ENCODE data around the gene FLNC. TPM values are rescaled to one million over a fixed set of nuclear protein-coding genes. Genes with fewer than 3 reads are reported as not detected.

FLNC gene
- total RNA-seq, 1 experiment from 2014 or later: 8.0 TPM

DNA sequence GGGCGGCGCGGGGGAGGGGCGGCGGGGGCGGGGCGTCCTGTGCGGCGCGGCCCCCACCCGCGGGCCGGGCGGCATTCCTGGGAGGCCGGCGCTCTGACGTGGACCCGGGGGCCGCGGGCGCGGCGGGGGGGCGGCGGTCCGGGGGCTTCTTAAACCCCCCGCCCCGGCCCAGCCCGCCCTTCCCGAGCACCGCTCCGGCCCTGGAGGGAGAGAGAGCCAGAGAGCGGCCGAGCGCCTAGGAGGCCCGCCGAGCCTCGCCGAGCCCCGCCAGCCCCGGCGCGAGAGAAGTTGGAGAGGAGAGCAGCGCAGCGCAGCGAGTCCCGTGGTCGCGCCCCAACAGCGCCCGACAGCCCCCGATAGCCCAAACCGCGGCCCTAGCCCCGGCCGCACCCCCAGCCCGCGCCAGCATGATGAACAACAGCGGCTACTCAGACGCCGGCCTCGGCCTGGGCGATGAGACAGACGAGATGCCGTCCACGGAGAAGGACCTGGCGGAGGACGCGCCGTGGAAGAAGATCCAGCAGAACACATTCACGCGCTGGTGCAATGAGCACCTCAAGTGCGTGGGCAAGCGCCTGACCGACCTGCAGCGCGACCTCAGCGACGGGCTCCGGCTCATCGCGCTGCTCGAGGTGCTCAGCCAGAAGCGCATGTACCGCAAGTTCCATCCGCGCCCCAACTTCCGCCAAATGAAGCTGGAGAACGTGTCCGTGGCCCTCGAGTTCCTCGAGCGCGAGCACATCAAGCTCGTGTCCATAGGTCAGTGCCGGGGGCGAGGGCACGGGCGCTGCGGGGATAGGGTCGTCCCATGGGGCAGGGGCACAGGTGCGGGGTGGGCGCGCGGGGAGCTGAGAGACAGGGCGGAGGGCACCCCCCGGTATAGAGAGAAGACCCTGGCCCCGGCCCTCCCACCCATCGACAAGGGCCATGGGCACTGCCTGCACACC is at the start of gene FLNC (continued):
- TF ChIP-seq ZNF219 (CRISPR knock-in tag; IDR thresholded peaks at IDR 0.05; ENCODE audit: borderline replicate concordance) (no peak), ZNF512 (CRISPR knock-in tag; IDR thresholded peaks at IDR 0.05; ENCODE audit: borderline replicate concordance) (no peak), RELA (CRISPR knock-in tag; IDR thresholded peaks at IDR 0.05; ENCODE audit: borderline replicate concordance) (no peak), ZNF423 (CRISPR knock-in tag; IDR thresholded peaks at IDR 0.05) (no peak), ATF1 (CRISPR knock-in tag; IDR thresholded peaks at IDR 0.05) (0 out of 2 replicates have a peak, but pooled peaks have one; percentile 57), GABPB1 (CRISPR knock-in tag; IDR thresholded peaks at IDR 0.05) (no peak), ZNF317 (CRISPR knock-in tag; IDR thresholded peaks at IDR 0.05; ENCODE audit: borderline replicate concordance, low read depth) (0 out of 2 replicates have a peak, but pooled peaks have one; percentile 48), ZMAT4 (CRISPR knock-in tag; IDR thresholded peaks at IDR 0.05) (no peak), ZNF532 (CRISPR knock-in tag; IDR thresholded peaks at IDR 0.05; ENCODE audit: borderline replicate concordance) (no peak), JUN (CRISPR knock-in tag; IDR thresholded peaks at IDR 0.05) (peak; percentile 83; the same call in 1 of the 2 replicates), USF2 (CRISPR knock-in tag; IDR thresholded peaks at IDR 0.05) (no peak), OVOL2 (CRISPR knock-in tag; IDR thresholded peaks at IDR 0.05; ENCODE audit: borderline replicate concordance) (no peak), CREM (CRISPR knock-in tag; IDR thresholded peaks at IDR 0.05) (0 out of 2 replicates have a peak, but pooled peaks have one; percentile 60), ZNF416 (CRISPR knock-in tag; IDR thresholded peaks at IDR 0.05) (no peak), FOXP1 (CRISPR knock-in tag; IDR thresholded peaks at IDR 0.05; ENCODE audit: borderline replicate concordance) (peak; percentile 91), PRRX2 (CRISPR knock-in tag; IDR thresholded peaks at IDR 0.05) (no peak), PREB (CRISPR knock-in tag; IDR thresholded peaks at IDR 0.05; ENCODE audit: borderline replicate concordance) (no peak), NR2C2 (CRISPR knock-in tag; IDR thresholded peaks at IDR 0.05) (0 out of 2 replicates have a peak, but pooled peaks have one; percentile 26), NFE2L1 (CRISPR knock-in tag; IDR thresholded peaks at IDR 0.05) (peak; percentile 71; the same call in 1 of the 2 replicates), ZNF263 (CRISPR knock-in tag; IDR thresholded peaks at IDR 0.05; ENCODE audit: low read depth) (peak; percentile 63; the same call in 1 of the 2 replicates)
- TF ChIP-seq, protein P1, sequence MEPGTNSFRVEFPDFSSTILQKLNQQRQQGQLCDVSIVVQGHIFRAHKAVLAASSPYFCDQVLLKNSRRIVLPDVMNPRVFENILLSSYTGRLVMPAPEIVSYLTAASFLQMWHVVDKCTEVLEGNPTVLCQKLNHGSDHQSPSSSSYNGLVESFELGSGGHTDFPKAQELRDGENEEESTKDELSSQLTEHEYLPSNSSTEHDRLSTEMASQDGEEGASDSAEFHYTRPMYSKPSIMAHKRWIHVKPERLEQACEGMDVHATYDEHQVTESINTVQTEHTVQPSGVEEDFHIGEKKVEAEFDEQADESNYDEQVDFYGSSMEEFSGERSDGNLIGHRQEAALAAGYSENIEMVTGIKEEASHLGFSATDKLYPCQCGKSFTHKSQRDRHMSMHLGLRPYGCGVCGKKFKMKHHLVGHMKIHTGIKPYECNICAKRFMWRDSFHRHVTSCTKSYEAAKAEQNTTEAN (CRISPR knock-in tag; IDR thresholded peaks at IDR 0.05): no peak; the same call in 1 of the 2 replicates

Data from WTC11 (cell line).